H9 (cell line): ENCODE results near the gene PSKH1. TPM values are rescaled to one million over a fixed set of nuclear protein-coding genes. Genes with fewer than 3 reads are reported as not detected.
"Not testable (repeated sequence)": the region's sequence is repeated elsewhere in the genome, so short reads cannot be mapped to it uniquely, and the experiment has no call there.

Source experiments
- DNase-seq: peaks from one replicate; pipeline ENCODE4 v3.0.0-alpha.2; 2017
- H2AFZ ChIP-seq: one replicate; pipeline ENCODE4 v1.6.1; 2013; ENCODE audit warnings: mild to moderate bottlenecking, low read length, control low read depth, moderate library complexity
- H2AK5ac ChIP-seq: 2 replicates; pipeline ENCODE4 v1.6.1; 2013; ENCODE audit warnings: low read length, control low read depth, mixed read lengths; ENCODE audit not compliant: insufficient read length
- H2BK120ac ChIP-seq: one replicate; pipeline ENCODE4 v1.6.1; 2013; ENCODE audit warnings: low read depth, mild to moderate bottlenecking, low read length, control low read depth, inconsistent platforms; ENCODE audit not compliant: poor library complexity, severe bottlenecking
- H2BK12ac ChIP-seq: 2 replicates; pipeline ENCODE4 v1.6.1; 2013; ENCODE audit warnings: low read length, control low read depth, mixed read lengths, low read depth; ENCODE audit not compliant: insufficient read length
- H2BK15ac ChIP-seq: 2 replicates; pipeline ENCODE4 v1.6.1; 2013; ENCODE audit warnings: low read depth, low read length, control low read depth
- H2BK20ac ChIP-seq: one replicate; pipeline ENCODE4 v1.6.1; 2013; ENCODE audit warnings: low read depth, mild to moderate bottlenecking, low read length, control low read depth, inconsistent platforms; ENCODE audit not compliant: poor library complexity, severe bottlenecking
- H2BK5ac ChIP-seq: 2 replicates; pipeline ENCODE4 v1.6.1; 2013; ENCODE audit warnings: low read length, control low read depth, mixed read lengths; ENCODE audit not compliant: insufficient read length
- H3K14ac ChIP-seq: 2 replicates; pipeline ENCODE4 v1.6.1; 2013; ENCODE audit warnings: low read length, control low read depth; ENCODE audit not compliant: insufficient read depth
- H3K18ac ChIP-seq: 2 replicates; pipeline ENCODE4 v1.6.1; 2013; ENCODE audit warnings: low read depth, mild to moderate bottlenecking, mixed read lengths, low read length, control low read depth; ENCODE audit not compliant: insufficient read length
- H3K23ac ChIP-seq: 2 replicates; pipeline ENCODE4 v1.6.1; 2013; ENCODE audit warnings: low read length, control low read depth, mixed read lengths, low read depth; ENCODE audit not compliant: insufficient read length
- H3K23me2 ChIP-seq: 2 replicates; pipeline ENCODE4 v1.6.1; 2013; ENCODE audit warnings: low read depth, mild to moderate bottlenecking, mixed read lengths, low read length, control low read depth; ENCODE audit not compliant: insufficient read length, poor library complexity, severe bottlenecking
- H3K27ac ChIP-seq: 2 replicates; pipeline ENCODE4 v1.5.1; 2013; ENCODE audit warnings: low read length, control low read depth, mixed read lengths, low read depth; ENCODE audit not compliant: insufficient read length
- H3K27me3 ChIP-seq: 2 replicates; pipeline ENCODE4 v1.6.1; 2013; ENCODE audit warnings: low read length, control low read depth, inconsistent platforms; ENCODE audit not compliant: insufficient read depth
- H3K4ac ChIP-seq: 2 replicates; pipeline ENCODE4 v1.6.1; 2013; ENCODE audit warnings: low read depth, mild to moderate bottlenecking, control low read depth, inconsistent platforms, low read length, moderate library complexity
- H3K4me1 ChIP-seq: 2 replicates; pipeline ENCODE4 v1.6.1; 2013; ENCODE audit warnings: low read length, control low read depth, inconsistent platforms; ENCODE audit not compliant: insufficient read depth
- H3K4me2 ChIP-seq: 2 replicates; pipeline ENCODE4 v1.6.1; 2013; ENCODE audit warnings: low read length, control low read depth, mixed read lengths; ENCODE audit not compliant: insufficient read length, insufficient read depth
- H3K56ac ChIP-seq: 2 replicates; pipeline ENCODE4 v1.6.1; 2013; ENCODE audit warnings: low read depth, mild to moderate bottlenecking, mixed read lengths, low read length, control low read depth; ENCODE audit not compliant: insufficient read length
- H3K79me1 ChIP-seq: 2 replicates; pipeline ENCODE4 v1.6.1; 2013; ENCODE audit warnings: low read depth, mild to moderate bottlenecking, moderate library complexity, low read length, control low read depth, inconsistent platforms; ENCODE audit not compliant: insufficient read depth, poor library complexity, severe bottlenecking
- H3K79me2 ChIP-seq: 2 replicates; pipeline ENCODE4 v1.6.1; 2013; ENCODE audit warnings: low read length, control low read depth, inconsistent platforms; ENCODE audit not compliant: insufficient read depth
- H3K9ac ChIP-seq: 2 replicates; pipeline ENCODE4 v1.6.1; 2013; ENCODE audit warnings: low read length, control low read depth, mixed read lengths; ENCODE audit not compliant: insufficient read length; ENCODE audit errors: extremely low read depth
- H3K9me3 ChIP-seq: one replicate; pipeline ENCODE4 v1.6.1; 2013; ENCODE audit warnings: low read depth, low read length, inconsistent platforms; ENCODE audit not compliant: control insufficient read depth
- H3T11ph ChIP-seq: one replicate; pipeline ENCODE4 v1.6.1; 2013; ENCODE audit warnings: mild to moderate bottlenecking, low read length, control low read depth, inconsistent platforms
- H4K20me1 ChIP-seq: one replicate; pipeline ENCODE4 v1.6.1; 2013; ENCODE audit not compliant: control insufficient read depth, insufficient read length, insufficient read depth
- H4K5ac ChIP-seq: 2 replicates; pipeline ENCODE4 v1.6.1; 2013; ENCODE audit warnings: low read depth, mild to moderate bottlenecking, mixed read lengths, low read length, control low read depth; ENCODE audit not compliant: insufficient read length
- H4K8ac ChIP-seq: replicated peaks from 2 replicates; pipeline ENCODE4 v1.6.1; 2013; ENCODE audit warnings: low read length, control low read depth, mixed read lengths, low read depth; ENCODE audit not compliant: insufficient read length
- H4K91ac ChIP-seq: 2 replicates; pipeline ENCODE4 v1.6.1; 2013; ENCODE audit warnings: low read depth, mild to moderate bottlenecking, moderate library complexity, mixed read lengths, low read length, control low read depth; ENCODE audit not compliant: insufficient read length
- H3K27ac Mint-ChIP-seq, 3 experiments: 2 replicates in 2 of 3; 3 replicates in 1 of 3; pipeline ENCODE4 v1.8.0; 2020 to 2021; ENCODE audit warnings: mixed read lengths in 3 of 3, mild to moderate bottlenecking in 1 of 3, moderate library complexity in 1 of 3
- H3K27me3 Mint-ChIP-seq: 2 replicates; pipeline ENCODE4 v1.8.0; 2021; ENCODE audit warnings: low read depth, mild to moderate bottlenecking, moderate library complexity, mixed read lengths
- H3K36me3 Mint-ChIP-seq, 3 experiments: 2 replicates in 2 of 3; 3 replicates in 1 of 3; pipeline ENCODE4 v1.8.0; 2020 to 2021; ENCODE audit warnings: low read depth in 3 of 3, mixed read lengths in 3 of 3; ENCODE audit not compliant: insufficient read depth in 1 of 3
- H3K4me1 Mint-ChIP-seq, 2 experiments: 2 replicates each; pipeline ENCODE4 v1.8.0; 2020; ENCODE audit warnings: mixed read lengths in 2 of 2
- H3K4me3 Mint-ChIP-seq, 2 experiments: 2 replicates in 1 of 2; 3 replicates in 1 of 2; pipeline ENCODE4 v1.8.0; 2020 to 2021; ENCODE audit warnings: mild to moderate bottlenecking in 2 of 2, mixed read lengths in 2 of 2, moderate library complexity in 1 of 2
- H3K9me3 Mint-ChIP-seq, 2 experiments: 2 replicates in 1 of 2; 3 replicates in 1 of 2; pipeline ENCODE4 v1.8.0; 2020; ENCODE audit warnings: mild to moderate bottlenecking in 2 of 2, mixed read lengths in 2 of 2, moderate library complexity in 1 of 2
- WGBS: extraction: QIAGEN DNeasy Blood & Tissue Kit; methylation state at CpG from one replicate; pipeline ENCODE4 v1.1.7; 2013; ENCODE audit warnings: missing lambda C conversion rate, low lambda C conversion rate, mixed read lengths; ENCODE audit not compliant: insufficient read length; ENCODE audit errors: extremely low coverage; 5-methylcytosine and 5-hydroxymethylcytosine counted together
- total RNA-seq: library from RNA; stranded (reverse); gene quantifications from 2 replicates; pipeline ENCODE4 v1.2.1, GENCODE V29; 2021
- TF ChIP-seq, protein P1 (sequence below): fragments of 200-600 bp; sonication (generic); conservative IDR thresholded peaks from 3 replicates; pipeline ENCODE4 v1.8.0; 2021; ENCODE audit warnings: antibody characterized with exemption, mild to moderate bottlenecking

PSKH1 gene
- total RNA-seq, 1 experiment from 2014 or later: 29.1 TPM

DNA sequence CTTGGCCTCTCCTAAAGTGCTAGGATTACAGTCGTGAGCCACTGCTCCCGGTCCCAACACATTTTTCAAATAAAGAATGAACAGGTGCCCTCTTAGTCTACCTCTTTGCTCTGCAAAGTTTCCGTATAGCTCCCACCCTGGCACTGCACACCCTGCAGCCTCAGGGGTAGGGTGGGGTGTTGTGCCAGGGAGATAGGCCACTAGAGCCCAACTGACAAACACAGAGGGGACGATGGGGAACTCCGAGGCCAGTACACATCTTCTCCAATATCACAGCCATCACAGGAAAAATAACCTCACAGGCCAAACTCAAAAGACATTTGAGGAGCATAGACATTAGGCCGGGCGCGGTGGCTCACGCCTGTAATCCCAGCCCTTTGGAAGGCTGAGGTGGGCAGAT, 78.1 kb downstream of the PSKH1 start:
- Mint-ChIP-seq H3K4me1 (peaks cover 22 to 25% of the 10 kb centered on the region in 2 experiments), H3K27me3 (peaks cover 7% of the 10 kb centered on the region), H3K27ac (no peak overlapping the region; a peak in 1 of 7 replicates), H3K9me3 (no peaks in the 10 kb centered on the region; a peak in 1 of 5 replicates), H3K4me3 (no peak overlapping the region), H3K36me3 (peaks cover 0 to 2% (median 0%) of the 10 kb centered on the region in 3 experiments; a peak in 2 of 7 replicates)
- no peak overlapping the region for H3K27ac ChIP-seq
- no peak overlapping the region for H3K4me2 ChIP-seq
- H2BK5ac ChIP-seq: no peak overlapping the region
- no peak overlapping the region for H2AFZ ChIP-seq
- H3K9ac ChIP-seq: no peak overlapping the region
- no peak overlapping the region for H2BK120ac ChIP-seq
- no peak overlapping the region for H3K23ac ChIP-seq
- H3K56ac ChIP-seq: no peak overlapping the region
- H4K20me1 ChIP-seq: no peaks in the 10 kb centered on the region
- no peak for DNase-seq
- H3T11ph ChIP-seq: no peak overlapping the region
- WGBS: no CpG with 5 or more reads among the region's 9 CpGs
- no peak overlapping the region for H2BK20ac ChIP-seq
- H3K4ac ChIP-seq: no peak overlapping the region
- no peaks in the 10 kb centered on the region for H3K79me1 ChIP-seq
- no peak overlapping the region for H4K5ac ChIP-seq
- H2BK12ac ChIP-seq: no peak overlapping the region
- TF ChIP-seq, protein P1, sequence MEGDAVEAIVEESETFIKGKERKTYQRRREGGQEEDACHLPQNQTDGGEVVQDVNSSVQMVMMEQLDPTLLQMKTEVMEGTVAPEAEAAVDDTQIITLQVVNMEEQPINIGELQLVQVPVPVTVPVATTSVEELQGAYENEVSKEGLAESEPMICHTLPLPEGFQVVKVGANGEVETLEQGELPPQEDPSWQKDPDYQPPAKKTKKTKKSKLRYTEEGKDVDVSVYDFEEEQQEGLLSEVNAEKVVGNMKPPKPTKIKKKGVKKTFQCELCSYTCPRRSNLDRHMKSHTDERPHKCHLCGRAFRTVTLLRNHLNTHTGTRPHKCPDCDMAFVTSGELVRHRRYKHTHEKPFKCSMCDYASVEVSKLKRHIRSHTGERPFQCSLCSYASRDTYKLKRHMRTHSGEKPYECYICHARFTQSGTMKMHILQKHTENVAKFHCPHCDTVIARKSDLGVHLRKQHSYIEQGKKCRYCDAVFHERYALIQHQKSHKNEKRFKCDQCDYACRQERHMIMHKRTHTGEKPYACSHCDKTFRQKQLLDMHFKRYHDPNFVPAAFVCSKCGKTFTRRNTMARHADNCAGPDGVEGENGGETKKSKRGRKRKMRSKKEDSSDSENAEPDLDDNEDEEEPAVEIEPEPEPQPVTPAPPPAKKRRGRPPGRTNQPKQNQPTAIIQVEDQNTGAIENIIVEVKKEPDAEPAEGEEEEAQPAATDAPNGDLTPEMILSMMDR: no peak
- H4K91ac ChIP-seq: no peak overlapping the region
- no peak overlapping the region for H3K18ac ChIP-seq
- H2AK5ac ChIP-seq: no peak overlapping the region
- no peak overlapping the region for H4K8ac ChIP-seq
- peaks cover 3% of the 10 kb centered on the region for H3K23me2 ChIP-seq
- H3K4me1 ChIP-seq: peaks cover 5% of the 10 kb centered on the region; the same call in 1 of the 2 replicates
- no peak overlapping the region for H3K14ac ChIP-seq
- no peaks in the 10 kb centered on the region for H3K79me2 ChIP-seq
- H3K27me3 ChIP-seq: no peaks in the 10 kb centered on the region
- no peak overlapping the region for H2BK15ac ChIP-seq
- H3K9me3 ChIP-seq: no peaks in the 10 kb centered on the region

DNA sequence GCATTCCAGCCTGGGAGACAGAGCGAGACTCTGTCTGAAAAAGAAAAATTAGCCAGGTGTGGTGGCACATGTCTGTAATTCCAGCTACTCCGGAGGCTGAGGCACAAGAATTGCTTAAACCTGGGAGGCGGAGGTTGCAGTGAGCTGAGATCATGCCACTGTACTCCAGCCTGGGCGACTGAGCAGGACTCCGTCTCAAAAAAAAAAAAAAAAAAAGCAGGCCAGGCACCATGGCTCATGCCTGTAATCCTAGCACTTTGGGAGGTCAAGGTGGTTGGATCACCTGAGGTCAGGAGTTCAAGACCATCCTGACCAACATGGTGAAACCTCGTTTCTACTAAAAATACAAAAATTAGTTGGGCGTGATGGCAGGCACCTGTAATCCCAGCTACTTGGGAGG, 79.2 kb downstream of the PSKH1 start:
- not testable (repeated sequence) for H3K18ac ChIP-seq, H2BK20ac ChIP-seq, H3K23me2 ChIP-seq, H3K4me1 ChIP-seq, H3K56ac ChIP-seq, H3K9ac ChIP-seq, H2BK5ac ChIP-seq, H3K36me3 Mint-ChIP-seq, H3K79me1 ChIP-seq, H2BK15ac ChIP-seq, H4K5ac ChIP-seq, H2AFZ ChIP-seq, H3K79me2 ChIP-seq, H3K27ac Mint-ChIP-seq, H3T11ph ChIP-seq, H3K4me2 ChIP-seq, DNase-seq, H3K4ac ChIP-seq, H2BK120ac ChIP-seq, H3K23ac ChIP-seq, H4K8ac ChIP-seq, H3K4me3 Mint-ChIP-seq, H3K27ac ChIP-seq, H3K9me3 ChIP-seq, H3K27me3 ChIP-seq, H4K20me1 ChIP-seq, H3K14ac ChIP-seq, H2BK12ac ChIP-seq, H4K91ac ChIP-seq, H3K9me3 Mint-ChIP-seq, H2AK5ac ChIP-seq
- H3K4me1 Mint-ChIP-seq: peaks cover 10 to 13% of the 10 kb centered on the region in 2 experiments
- no CpG with 5 or more reads among the region's 7 CpGs for WGBS
- peaks cover 13% of the 10 kb centered on the region for H3K27me3 Mint-ChIP-seq
